B cell (primary cell): ENCODE data around the gene CREB3.

ENCODE experiments used
- EZH2 ChIP-seq: IDR thresholded peaks from 2 replicates; pipeline ENCODE4 v1.6.1; 2012; ENCODE audit warnings: borderline replicate concordance, low read depth, mild to moderate bottlenecking, moderate library complexity, low read length; ENCODE audit not compliant: insufficient read depth, poor library complexity, severe bottlenecking
- TF ChIP-seq, protein P1 (sequence below): fragments of 200-600 bp; IDR thresholded peaks from one replicate; pipeline ENCODE4 v1.8.0; 2022; ENCODE audit warnings: antibody characterized with exemption, mild to moderate bottlenecking

DNA sequence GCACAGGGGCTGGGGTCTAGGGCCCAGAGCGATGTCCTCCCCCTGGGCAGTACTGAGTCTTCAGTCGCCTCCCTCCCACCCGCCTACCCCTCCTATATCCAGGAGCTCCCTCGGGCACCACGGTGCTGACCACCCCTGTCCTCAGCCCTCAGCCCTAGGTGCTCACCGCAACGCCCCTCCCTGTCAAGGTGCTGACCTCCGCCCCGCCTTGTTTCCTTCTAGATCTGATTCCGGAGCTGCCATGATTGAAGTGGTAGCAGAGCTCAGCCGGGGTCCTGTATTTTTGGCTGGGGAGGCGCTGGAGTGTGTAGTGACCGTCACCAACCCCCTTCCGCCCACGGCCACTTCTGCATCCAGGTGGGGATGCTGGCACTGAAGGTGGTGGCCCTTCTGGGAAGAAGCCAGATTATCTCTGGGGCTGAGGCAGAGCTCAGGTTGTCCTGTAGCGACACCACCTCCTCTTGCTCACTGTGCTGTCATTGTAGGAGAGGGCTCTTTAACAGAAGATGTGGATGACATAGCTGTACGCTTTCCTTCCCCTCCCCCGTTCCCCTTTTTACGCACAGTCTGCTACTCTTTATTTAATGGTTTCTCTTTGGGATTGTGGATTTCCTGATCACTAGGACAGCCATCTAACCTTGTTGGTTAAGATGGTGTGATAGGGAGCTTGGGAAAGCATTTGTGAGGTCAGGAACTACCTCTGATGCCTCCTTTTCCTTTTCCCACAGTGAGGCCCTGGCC lies 17.2 kb downstream of the CREB3 start:
- TF ChIP-seq, protein P1, sequence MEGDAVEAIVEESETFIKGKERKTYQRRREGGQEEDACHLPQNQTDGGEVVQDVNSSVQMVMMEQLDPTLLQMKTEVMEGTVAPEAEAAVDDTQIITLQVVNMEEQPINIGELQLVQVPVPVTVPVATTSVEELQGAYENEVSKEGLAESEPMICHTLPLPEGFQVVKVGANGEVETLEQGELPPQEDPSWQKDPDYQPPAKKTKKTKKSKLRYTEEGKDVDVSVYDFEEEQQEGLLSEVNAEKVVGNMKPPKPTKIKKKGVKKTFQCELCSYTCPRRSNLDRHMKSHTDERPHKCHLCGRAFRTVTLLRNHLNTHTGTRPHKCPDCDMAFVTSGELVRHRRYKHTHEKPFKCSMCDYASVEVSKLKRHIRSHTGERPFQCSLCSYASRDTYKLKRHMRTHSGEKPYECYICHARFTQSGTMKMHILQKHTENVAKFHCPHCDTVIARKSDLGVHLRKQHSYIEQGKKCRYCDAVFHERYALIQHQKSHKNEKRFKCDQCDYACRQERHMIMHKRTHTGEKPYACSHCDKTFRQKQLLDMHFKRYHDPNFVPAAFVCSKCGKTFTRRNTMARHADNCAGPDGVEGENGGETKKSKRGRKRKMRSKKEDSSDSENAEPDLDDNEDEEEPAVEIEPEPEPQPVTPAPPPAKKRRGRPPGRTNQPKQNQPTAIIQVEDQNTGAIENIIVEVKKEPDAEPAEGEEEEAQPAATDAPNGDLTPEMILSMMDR, result no peak
- TF ChIP-seq EZH2, result no peak
